ENCODE data around the gene BCAS4.

The BCAS4 gene

GRCh38 chr20:50802289-50802688, 7.4 kb downstream of the BCAS4 start:
- ATAC-seq (no peak), DNase-seq (ENCODE audit: low spot score in 2 of 2) (no peak)
- Mint-ChIP-seq H3K9me3 (no peaks in the 10 kb centered on the region), H3K4me1 (peaks cover 24% of the 10 kb centered on the region), H3K36me3 (no peaks in the 10 kb centered on the region), H3K27ac (peak overlapping the region; percentile 78), H3K4me3 (no peak overlapping the region)

DNA sequence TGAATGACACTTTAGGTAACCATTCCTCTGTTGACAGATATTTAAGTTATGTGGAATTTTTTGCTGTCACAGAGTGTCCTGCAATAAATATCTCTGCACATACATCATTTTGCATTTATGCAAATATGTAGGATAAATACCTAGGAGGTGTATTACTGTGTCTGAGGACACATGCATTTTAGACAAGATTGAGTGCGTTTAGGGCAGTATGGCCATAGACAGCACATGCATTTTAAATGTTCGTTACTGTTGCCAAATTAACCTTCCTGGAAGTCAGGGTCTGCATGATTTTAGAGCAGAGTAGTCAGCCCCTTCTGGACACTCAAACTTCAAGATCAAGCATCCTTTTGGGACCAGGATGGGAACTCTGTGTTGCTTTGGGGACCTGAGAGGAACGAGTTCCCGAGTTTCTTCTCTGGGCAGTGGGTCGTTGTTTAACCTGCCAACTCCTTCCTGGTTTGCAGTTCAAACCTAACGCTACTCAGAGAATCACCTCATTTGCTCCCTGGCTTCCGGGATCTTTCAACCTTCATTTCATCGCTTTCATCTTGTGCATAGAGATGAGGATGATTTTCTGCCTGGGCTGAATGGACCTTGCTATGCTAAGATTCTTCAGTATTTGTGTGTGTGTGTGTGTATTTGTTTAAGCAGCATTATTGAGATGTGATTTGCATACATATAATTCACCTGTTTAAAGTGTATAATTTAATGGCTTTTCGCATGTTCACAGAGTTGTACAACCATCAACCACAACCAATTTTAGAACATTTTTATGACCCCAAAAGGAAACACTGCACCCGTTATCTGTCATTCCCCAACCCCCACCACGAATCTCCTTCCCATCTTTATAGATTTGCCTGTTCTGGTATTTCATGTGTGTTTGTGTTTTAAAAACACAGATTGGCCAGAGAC, 9.8 kb downstream of the BCAS4 start:
- Mint-ChIP-seq H3K27ac (peak overlapping the region; percentile 93), H3K36me3 (no peaks in the 10 kb centered on the region), H3K4me3 (peak overlapping the region; percentile 57), H3K4me1 (peaks cover 24% of the 10 kb centered on the region), H3K9me3 (no peaks in the 10 kb centered on the region)
- ATAC-seq (peak; percentile 76), DNase-seq (ENCODE audit: low spot score in 2 of 2) (no peak)

- Mint-ChIP-seq H3K4me3 (peak overlapping the region; percentile 57), H3K9me3 (no peaks in the 10 kb centered on the region), H3K36me3 (no peaks in the 10 kb centered on the region), H3K4me1 (peaks cover 19% of the 10 kb centered on the region), H3K27ac (peak overlapping the region; percentile 93)
- no peak for DNase-seq (ENCODE audit: low spot score in 2 of 2)
- no peak for ATAC-seq
Observed at GRCh38 chr20:50805349-50805684, 10.5 kb downstream of the BCAS4 start.

DNA sequence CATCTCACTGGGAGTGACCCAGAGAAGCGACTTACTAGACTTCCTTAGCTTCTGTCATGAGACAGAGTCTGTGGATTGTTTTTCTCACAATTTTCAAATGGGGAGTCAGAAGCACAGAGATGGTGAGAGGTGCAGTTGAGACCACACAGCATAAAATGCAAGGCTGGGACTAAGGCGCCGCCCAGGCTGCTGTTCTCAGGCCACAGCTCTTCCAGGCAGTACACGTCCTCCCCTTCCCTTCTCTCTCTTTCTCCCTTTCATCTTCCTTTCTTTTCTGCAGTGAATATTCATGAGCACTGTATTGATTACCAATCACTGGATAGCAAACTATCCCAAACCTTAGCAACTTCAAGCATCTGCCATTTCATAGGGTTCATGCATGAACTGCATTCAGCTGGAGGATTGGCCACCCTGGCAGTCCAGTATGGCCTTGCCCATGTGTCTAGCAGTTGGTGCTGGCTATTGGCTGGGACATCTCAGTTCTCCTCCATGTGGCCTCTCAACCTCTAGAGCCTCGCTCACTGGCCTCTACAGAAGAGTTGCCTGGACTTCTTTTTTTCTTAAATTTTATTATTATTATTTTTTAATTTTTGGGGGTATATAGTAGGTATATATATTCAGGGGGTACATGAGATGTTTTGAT, 11.4 kb downstream of the BCAS4 start:
- ATAC-seq: no peak
- Mint-ChIP-seq H3K4me1 (peaks cover 23% of the 10 kb centered on the region), H3K27ac (peak overlapping the region; percentile 93), H3K36me3 (no peaks in the 10 kb centered on the region), H3K9me3 (no peaks in the 10 kb centered on the region), H3K4me3 (no peak overlapping the region)
- DNase-seq (ENCODE audit: low spot score in 2 of 2): no peak

GRCh38 chr20:50810063-50810462, 15.2 kb downstream of the BCAS4 start:
- no peaks in the 10 kb centered on the region for H3K36me3 Mint-ChIP-seq
- no peak for DNase-seq (ENCODE audit: low spot score in 2 of 2)
- no peak for ATAC-seq
- H3K27ac Mint-ChIP-seq: no peak overlapping the region
- no peaks in the 10 kb centered on the region for H3K9me3 Mint-ChIP-seq
- no peak overlapping the region for H3K4me3 Mint-ChIP-seq
- peaks cover 16% of the 10 kb centered on the region for H3K4me1 Mint-ChIP-seq

DNA sequence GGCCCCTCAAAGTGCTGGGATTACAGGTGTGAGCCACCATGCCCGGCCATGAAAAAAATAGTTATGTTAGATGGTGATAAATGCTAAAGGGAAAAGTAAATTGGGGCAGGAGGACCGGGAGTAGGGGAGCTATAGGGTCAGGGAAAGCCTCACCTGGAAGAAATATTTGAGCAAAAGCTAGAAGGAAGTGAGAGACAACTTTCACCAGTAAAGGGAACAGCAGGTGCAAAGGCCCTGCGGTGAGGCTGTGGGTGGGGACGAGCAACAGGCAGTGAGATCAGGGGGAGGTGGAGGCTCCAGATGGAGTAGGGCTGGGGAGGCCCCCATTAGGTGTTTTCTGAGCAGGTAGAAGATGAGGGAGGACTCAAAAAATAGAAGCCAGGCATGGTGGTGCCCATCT, 16.0 kb downstream of the BCAS4 start:
- H3K27ac Mint-ChIP-seq: no peak overlapping the region
- ATAC-seq: no peak

DNA sequence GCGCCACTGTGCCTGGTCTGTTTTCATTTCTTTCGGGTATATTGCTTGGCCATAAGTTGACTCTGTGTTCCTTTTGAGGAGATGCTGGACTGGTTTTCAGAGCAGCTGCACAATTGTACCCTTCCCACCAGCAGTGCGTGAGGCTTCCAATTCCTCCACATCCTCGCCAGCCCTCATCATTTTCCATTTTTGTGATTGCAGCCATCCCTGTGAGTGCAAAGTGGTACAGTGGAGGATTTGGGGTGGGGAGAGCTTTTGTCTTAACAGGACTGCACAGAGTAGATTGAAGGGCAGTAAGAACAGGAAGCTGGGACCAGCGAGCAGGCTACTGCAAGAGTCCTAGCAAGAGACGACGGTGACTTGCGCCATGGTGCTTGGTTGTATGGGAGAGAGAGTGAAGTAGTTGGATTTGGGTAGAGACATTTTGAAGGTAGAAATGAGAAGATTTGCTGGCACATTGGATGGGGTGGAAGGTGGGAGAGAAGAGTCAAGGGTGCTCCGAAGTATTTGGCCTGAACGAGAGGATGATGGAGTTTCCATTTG, 18.3 kb downstream of the BCAS4 start:
- no peak for DNase-seq (ENCODE audit: low spot score in 2 of 2)
- ATAC-seq: no peak
- Mint-ChIP-seq H3K36me3 (peaks cover 3% of the 10 kb centered on the region), H3K9me3 (no peaks in the 10 kb centered on the region), H3K4me1 (peaks cover 19% of the 10 kb centered on the region), H3K4me3 (no peak overlapping the region), H3K27ac (no peak overlapping the region)

More for the DNA sequence above, 16.0 kb downstream of the BCAS4 start:
- no peak overlapping the region for H3K4me3 Mint-ChIP-seq
- H3K36me3 Mint-ChIP-seq: no peaks in the 10 kb centered on the region
- peaks cover 19% of the 10 kb centered on the region for H3K4me1 Mint-ChIP-seq
- H3K9me3 Mint-ChIP-seq: no peaks in the 10 kb centered on the region
- DNase-seq (ENCODE audit: low spot score in 2 of 2): no peak

DNA sequence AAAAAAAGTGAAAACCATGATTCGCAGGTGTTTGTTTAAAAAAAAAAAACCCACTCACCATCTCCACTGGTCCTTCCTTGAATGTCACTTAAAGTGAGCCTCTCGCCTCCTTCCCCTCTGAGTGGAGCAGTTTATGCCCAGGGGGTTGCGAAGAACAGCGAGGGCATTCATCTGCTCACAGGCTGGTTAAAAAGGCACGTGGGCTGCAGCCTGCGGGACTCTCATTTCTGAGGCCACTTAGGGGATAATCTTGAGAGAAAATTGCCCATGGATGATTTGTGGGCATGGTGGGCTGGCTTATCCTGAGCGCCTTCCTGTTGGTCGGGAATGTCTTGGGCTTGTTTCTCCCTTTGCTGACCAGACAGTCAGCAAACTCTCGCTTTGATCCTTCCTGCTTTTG, 18.9 kb downstream of the BCAS4 start:
- DNase-seq (ENCODE audit: low spot score in 2 of 2) (no peak), ATAC-seq (no peak)
- Mint-ChIP-seq H3K4me3 (no peak overlapping the region), H3K27ac (no peak overlapping the region), H3K9me3 (no peaks in the 10 kb centered on the region), H3K4me1 (peaks cover 26% of the 10 kb centered on the region), H3K36me3 (peaks cover 9% of the 10 kb centered on the region)

- peaks cover 11% of the 10 kb centered on the region for H3K36me3 Mint-ChIP-seq
- no peaks in the 10 kb centered on the region for H3K9me3 Mint-ChIP-seq
- ATAC-seq (no peak), DNase-seq (ENCODE audit: low spot score in 2 of 2) (no peak)
- H3K27ac Mint-ChIP-seq: peak overlapping the region; percentile 66
- peaks cover 26% of the 10 kb centered on the region for H3K4me1 Mint-ChIP-seq
- peak overlapping the region; percentile 62 for H3K4me3 Mint-ChIP-seq
Observed at GRCh38 chr20:50814438-50815161, 19.7 kb downstream of the BCAS4 start.

DNA sequence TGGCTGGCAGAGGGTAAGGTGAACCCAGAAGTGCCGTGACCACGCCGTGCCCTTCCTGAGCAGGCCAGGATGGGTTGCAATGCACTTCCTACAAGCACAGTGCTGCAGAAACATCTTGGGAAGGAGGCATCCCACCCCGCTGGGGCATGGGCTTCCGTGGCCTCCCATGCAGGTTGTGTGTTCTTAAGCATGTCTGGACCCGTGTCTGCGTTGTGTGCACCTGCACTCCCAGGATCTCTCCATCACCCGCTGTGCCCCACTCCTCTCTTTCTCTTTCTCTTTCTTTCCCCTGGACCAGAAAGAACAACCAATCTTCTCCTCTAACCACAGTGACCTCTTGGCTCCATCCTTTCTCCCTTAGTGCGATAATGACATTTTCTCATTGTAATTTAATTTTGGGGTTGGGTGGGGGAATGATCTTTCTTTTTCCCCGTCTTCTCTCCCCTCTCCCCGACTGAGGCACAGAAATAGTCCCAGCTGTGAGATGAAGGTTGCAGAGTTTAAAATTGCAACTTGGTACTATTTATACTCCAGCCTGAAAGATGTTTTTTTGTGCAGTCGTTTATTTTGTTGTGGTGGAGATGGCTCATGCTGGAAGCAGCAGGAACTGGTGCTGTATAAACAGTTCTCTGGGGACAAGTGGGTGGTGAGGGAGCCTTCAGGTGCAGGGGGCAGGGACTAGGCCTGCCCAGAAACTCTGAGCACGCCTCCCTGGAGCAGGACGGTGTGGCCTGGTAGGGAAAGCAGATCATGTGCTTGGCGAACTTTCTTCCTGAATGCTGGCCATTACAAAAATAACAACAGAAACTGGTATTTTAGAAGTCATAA, 20.5 kb downstream of the BCAS4 start:
- Mint-ChIP-seq H3K27ac (peak overlapping the region; percentile 66), H3K4me1 (peaks cover 34% of the 10 kb centered on the region), H3K36me3 (peaks cover 15% of the 10 kb centered on the region), H3K9me3 (no peaks in the 10 kb centered on the region), H3K4me3 (peak overlapping the region; percentile 62)
- DNase-seq (ENCODE audit: low spot score in 2 of 2): no peak
- ATAC-seq: no peak

DNA sequence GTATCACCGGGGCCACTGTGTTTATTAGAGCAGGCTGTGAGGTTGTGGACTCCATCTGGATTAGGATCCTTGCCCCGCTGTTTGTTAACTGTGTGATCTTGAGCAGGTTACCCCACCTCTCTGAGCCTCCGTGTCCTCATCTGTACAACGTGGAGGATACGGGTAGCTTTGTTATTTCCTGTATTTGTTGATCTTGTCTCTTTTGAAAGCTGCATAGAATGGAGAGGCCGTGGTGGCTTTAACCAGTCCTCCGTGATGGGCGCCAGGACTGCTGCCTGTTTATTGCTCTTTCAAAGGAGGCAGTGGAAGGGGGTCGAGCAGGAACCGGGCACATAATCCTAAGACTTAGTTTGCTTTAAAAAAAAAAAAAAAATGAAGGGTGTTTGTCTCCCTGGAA, 22.9 kb downstream of the BCAS4 start:
- no peak for DNase-seq (ENCODE audit: low spot score in 2 of 2)
- Mint-ChIP-seq H3K4me1 (peaks cover 41% of the 10 kb centered on the region), H3K36me3 (peaks cover 16% of the 10 kb centered on the region)

GRCh38 chr20:50819349-50819748, 24.5 kb downstream of the BCAS4 start:
- Mint-ChIP-seq H3K27ac (peak overlapping the region; percentile 99), H3K4me1 (peaks cover 41% of the 10 kb centered on the region), H3K36me3 (peaks cover 16% of the 10 kb centered on the region), H3K4me3 (no peak overlapping the region), H3K9me3 (no peaks in the 10 kb centered on the region)
- DNase-seq (ENCODE audit: low spot score in 2 of 2): no peak
- ATAC-seq: peak; percentile 12

More for the DNA sequence above, 22.9 kb downstream of the BCAS4 start:
- Mint-ChIP-seq H3K9me3 (no peaks in the 10 kb centered on the region), H3K27ac (peak overlapping the region; percentile 99), H3K4me3 (peak overlapping the region; percentile 61)
- no peak for ATAC-seq

DNA sequence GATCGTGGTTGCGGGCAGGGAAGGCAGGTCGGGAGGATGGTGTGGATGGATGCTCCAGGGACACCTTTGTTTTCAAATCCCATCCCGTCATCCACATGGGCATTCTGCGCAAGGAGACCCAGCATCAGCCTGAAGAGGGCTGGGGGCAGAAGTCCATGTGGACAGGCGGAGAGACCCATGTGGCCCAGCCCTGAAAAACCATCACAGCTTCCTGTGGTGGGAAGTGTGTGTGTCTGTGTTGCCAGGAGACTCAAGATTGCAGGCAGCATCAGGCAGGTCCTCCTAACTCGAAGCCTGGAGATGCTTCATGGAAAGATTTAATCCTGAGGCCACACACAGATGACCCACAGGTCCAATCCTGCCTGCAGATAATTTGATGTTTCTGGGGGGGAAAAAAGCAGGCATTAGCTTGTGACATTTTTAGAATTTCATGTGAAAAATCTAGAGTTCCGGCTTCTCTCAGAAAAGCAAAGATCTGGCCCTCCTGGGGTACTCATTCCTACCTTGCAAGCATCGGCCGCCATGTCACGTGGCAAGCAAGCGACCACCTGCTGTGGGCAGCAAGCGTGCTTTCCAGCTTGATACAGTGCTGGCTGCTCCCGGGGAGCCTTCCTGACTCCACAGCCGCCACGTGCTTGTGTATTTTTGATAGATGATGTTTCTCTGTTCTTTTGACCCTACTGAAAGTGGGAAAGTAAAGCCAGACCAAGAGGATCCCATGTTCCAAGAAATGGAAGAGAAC, 25.8 kb downstream of the BCAS4 start:
- Mint-ChIP-seq H3K4me1 (peaks cover 33% of the 10 kb centered on the region), H3K27ac (peak overlapping the region; percentile 99), H3K4me3 (no peak overlapping the region), H3K36me3 (peaks cover 16% of the 10 kb centered on the region), H3K9me3 (no peaks in the 10 kb centered on the region)
- DNase-seq (ENCODE audit: low spot score in 2 of 2) (no peak), ATAC-seq (no peak)

DNA sequence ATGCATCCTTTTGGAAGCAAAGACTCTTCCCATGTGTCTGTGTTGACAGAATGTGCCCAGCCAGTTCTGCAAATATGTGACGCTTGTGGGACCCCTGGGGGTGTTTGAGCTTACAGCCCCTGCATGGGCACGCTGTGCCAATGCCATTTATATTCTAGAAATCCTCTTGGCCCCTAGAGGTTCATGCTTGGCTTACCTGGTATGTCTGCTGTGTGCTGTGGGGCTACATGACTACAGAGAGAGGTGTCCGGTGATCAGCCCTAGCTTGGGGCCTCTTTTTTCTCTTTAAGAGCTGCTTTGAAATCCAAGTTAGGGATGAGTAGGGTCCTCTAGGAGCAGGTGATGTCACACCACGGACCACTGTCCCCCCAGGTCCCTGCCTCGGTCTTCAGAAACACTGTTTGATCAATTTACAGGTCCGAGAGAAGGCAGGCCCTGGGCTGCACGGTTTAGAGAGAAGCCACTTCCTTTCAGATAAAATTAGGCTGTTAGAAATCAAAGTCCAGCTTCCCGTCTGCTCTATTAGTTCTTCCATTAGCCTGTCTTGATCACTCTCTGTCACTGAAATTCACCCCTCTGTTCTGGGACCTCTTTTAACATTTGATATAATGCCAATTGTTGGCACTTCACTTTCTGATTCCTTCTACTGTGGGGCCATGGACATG, 26.5 kb downstream of the BCAS4 start:
- ATAC-seq: no peak
- Mint-ChIP-seq H3K4me3 (no peak overlapping the region), H3K9me3 (no peaks in the 10 kb centered on the region), H3K27ac (peak overlapping the region; percentile 91), H3K36me3 (peaks cover 16% of the 10 kb centered on the region), H3K4me1 (peaks cover 32% of the 10 kb centered on the region)
- no peak for DNase-seq (ENCODE audit: low spot score in 2 of 2)

Measured in stimulated activated effector memory CD8-positive, alpha-beta T cell treated with anti-CD3 and anti-CD28 coated beads, Interleukin-12 subunit alpha, Interleukin-12 subunit beta, amount 100 ng/mL, for 72 hours (primary cell).